ENCODE results near the gene MALAT1. TPM values are rescaled to one million over a fixed set of nuclear protein-coding genes. Genes with fewer than 3 reads are reported as not detected.

MALAT1 gene
- total RNA-seq, 1 experiment from 2014 or later, result 258 TPM

DNA sequence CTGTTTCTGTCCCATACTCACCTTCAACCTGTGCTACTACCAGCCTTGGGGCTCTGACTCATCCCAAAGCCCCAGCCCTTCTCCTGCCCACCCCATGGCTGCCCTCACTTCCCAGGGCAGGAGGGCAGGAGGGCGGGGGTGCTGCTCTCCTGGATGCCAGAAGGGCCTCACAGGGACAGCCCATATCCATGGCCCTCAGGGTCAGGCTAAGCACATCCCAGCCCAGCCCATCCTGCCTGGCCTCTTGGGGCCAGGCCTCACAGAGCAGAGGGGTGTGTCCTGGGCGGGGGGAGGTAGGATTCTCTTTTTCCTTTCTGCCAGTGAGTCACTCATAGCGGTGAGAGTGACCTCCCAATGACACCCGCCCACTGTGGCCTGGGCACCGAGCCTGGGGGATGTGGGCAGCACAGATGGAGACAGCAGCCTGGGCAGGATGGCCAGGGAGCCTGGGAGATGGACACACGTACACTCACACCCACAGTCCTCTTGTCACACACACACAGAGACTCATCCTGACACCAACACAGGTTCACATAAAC, 56.9 kb downstream of the MALAT1 start:
- Histone ChIP-seq H3K27me3 (no peaks in the 10 kb centered on the region), H3K9me3 (no peaks in the 10 kb centered on the region), H3K36me3 (peaks cover 43% of the 10 kb centered on the region), H3K4me3 (peak overlapping the region; percentile 67)
- peak; percentile 98 for DNase-seq

Other genes starting within 250 kb of the MALAT1 start
- gene POLA2, start 237.1 kb upstream of the MALAT1 start, total RNA-seq (2014; rRNA removed; shearing (Covaris generic); ENCODE audit: low replicate concordance), result 4.6 and 8.9 TPM in 2 replicates
- 10.3 and 19.1 TPM in 2 replicates for gene CDC42EP2, start 184.2 kb upstream of the MALAT1 start, total RNA-seq (2014; rRNA removed; shearing (Covaris generic); ENCODE audit: low replicate concordance)
- 57.9 and 78.1 TPM in 2 replicates for gene DPF2, start 165.2 kb upstream of the MALAT1 start, total RNA-seq (2014; rRNA removed; shearing (Covaris generic); ENCODE audit: low replicate concordance)
- gene TIGD3, start 144.3 kb upstream of the MALAT1 start, total RNA-seq (2014; rRNA removed; shearing (Covaris generic); ENCODE audit: low replicate concordance), result 0.36 and 2.2 TPM in 2 replicates
- 1.9 TPM in 2 replicates for gene SLC25A45, start 116.4 kb upstream of the MALAT1 start, total RNA-seq (2014; rRNA removed; shearing (Covaris generic); ENCODE audit: low replicate concordance)
- 25.9 and 44.1 TPM in 2 replicates for gene FRMD8, start 112.4 kb upstream of the MALAT1 start, total RNA-seq (2014; rRNA removed; shearing (Covaris generic); ENCODE audit: low replicate concordance)
- 4.8 and 7.7 TPM in 2 replicates for gene NEAT1, start 76.2 kb upstream of the MALAT1 start, total RNA-seq (2014; rRNA removed; shearing (Covaris generic); ENCODE audit: low replicate concordance)
- gene SCYL1, start 26.0 kb downstream of the MALAT1 start, total RNA-seq (2014; rRNA removed; shearing (Covaris generic); ENCODE audit: low replicate concordance), result 50.1 and 56.3 TPM in 2 replicates
- 109 and 124 TPM in 2 replicates for gene LTBP3, start 59.3 kb downstream of the MALAT1 start, total RNA-seq (2014; rRNA removed; shearing (Covaris generic); ENCODE audit: low replicate concordance)
- 51.1 and 90.7 TPM in 2 replicates for gene ZNRD2, start 71.4 kb downstream of the MALAT1 start, total RNA-seq (2014; rRNA removed; shearing (Covaris generic); ENCODE audit: low replicate concordance)
- 45.5 and 66.6 TPM in 2 replicates for gene FAM89B, start 73.5 kb downstream of the MALAT1 start, total RNA-seq (2014; rRNA removed; shearing (Covaris generic); ENCODE audit: low replicate concordance)
- gene EHBP1L1, start 77.0 kb downstream of the MALAT1 start, total RNA-seq (2014; rRNA removed; shearing (Covaris generic); ENCODE audit: low replicate concordance), result 30.8 and 65.1 TPM in 2 replicates
- gene KCNK7, start 96.8 kb downstream of the MALAT1 start, total RNA-seq (2014; rRNA removed; shearing (Covaris generic); ENCODE audit: low replicate concordance), result not detected in 2 replicates
- gene MAP3K11, start 115.2 kb downstream of the MALAT1 start, total RNA-seq (2014; rRNA removed; shearing (Covaris generic); ENCODE audit: low replicate concordance), result 22.2 and 48.8 TPM in 2 replicates
- 9.8 and 21.0 TPM in 2 replicates for gene PCNX3, start 116.7 kb downstream of the MALAT1 start, total RNA-seq (2014; rRNA removed; shearing (Covaris generic); ENCODE audit: low replicate concordance)
- 28.2 and 33.6 TPM in 2 replicates for gene SIPA1, start 139.1 kb downstream of the MALAT1 start, total RNA-seq (2014; rRNA removed; shearing (Covaris generic); ENCODE audit: low replicate concordance)
- gene RELA, start 163.9 kb downstream of the MALAT1 start, total RNA-seq (2014; rRNA removed; shearing (Covaris generic); ENCODE audit: low replicate concordance), result 42.2 and 56.1 TPM in 2 replicates
- 43.5 and 68.8 TPM in 2 replicates for gene KAT5, start 213.2 kb downstream of the MALAT1 start, total RNA-seq (2014; rRNA removed; shearing (Covaris generic); ENCODE audit: low replicate concordance)
- 28.2 and 73.1 TPM in 2 replicates for gene RNASEH2C, start 221.8 kb downstream of the MALAT1 start, total RNA-seq (2014; rRNA removed; shearing (Covaris generic); ENCODE audit: low replicate concordance)

All from MG63 (cell line).